ENCODE results near the gene LPGAT1. TPM values are rescaled to one million over a fixed set of nuclear protein-coding genes. Genes with fewer than 3 reads are reported as not detected.

Gene LPGAT1
- total RNA-seq, 1 experiment from 2014 or later, result 50.6 TPM

DNA sequence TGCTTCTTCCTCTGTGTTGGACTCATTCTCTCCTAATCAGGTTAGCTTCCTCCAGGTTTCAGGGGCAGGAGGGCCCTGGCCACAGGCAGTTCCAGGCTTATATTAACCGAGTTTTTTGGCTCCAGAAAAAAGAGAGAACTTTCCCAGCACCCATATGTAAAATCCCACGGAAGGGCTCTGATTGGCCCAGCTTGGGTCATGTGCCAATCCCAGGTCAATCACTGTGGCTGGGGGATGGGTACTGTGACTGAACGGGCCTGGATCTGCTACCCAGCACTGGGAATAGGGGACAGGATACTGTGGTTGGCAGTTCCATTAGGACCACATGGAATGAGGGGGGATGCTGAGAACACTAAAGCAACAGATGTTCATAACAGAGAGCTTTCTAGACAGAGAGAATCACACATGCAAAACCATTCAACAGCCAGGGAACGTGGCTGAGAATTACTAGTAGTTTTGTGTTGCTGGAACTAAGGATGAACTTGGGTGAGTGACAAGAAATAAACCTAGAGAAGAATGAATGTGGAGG lies 104.0 kb downstream of the LPGAT1 start:
- Histone ChIP-seq H3K9me3 (ENCODE audit: control insufficient read depth in 1 of 2, insufficient read depth in 1 of 2, low read depth in 1 of 2, low read length in 2 of 2) (no peaks in the 10 kb centered on the region), H3K4me1 (ENCODE audit: control insufficient read depth in 1 of 2, insufficient read depth in 2 of 2, low read length in 2 of 2) (no peaks in the 10 kb centered on the region), H3K9ac (ENCODE audit: low read length) (no peak overlapping the region), H3K4me2 (ENCODE audit: low read length) (no peak overlapping the region), H4K20me1 (ENCODE audit: insufficient read depth) (no peaks in the 10 kb centered on the region), H3K79me2 (ENCODE audit: insufficient read depth, low read length) (no peaks in the 10 kb centered on the region), H3K27me3 (ENCODE audit: insufficient read depth, low read length) (no peaks in the 10 kb centered on the region; the same call in 1 of the 2 replicates), H2AFZ (ENCODE audit: low read depth, low read length, poor library complexity, severe bottlenecking) (no peak overlapping the region), H3K36me3 (ENCODE audit: control insufficient read depth in 1 of 2, insufficient read depth in 2 of 2, low read length in 2 of 2) (no peaks in the 10 kb centered on the region), H3K4me3 (replicated peaks in 1 of 2; ENCODE audit: low read depth in 1 of 2, low read length in 2 of 2) (no peak overlapping the region), H3K27ac (ENCODE audit: low read depth, low read length) (no peak overlapping the region), H3K9me2 (ENCODE audit: insufficient read depth) (no peaks in the 10 kb centered on the region)
- ChIA-PET POLR2A (no interaction called here), CTCF (no interaction called here), RAD21 (ENCODE audit: low non-redundant PET in 1 of 2, low total read pairs in 2 of 2, uncharacterized antibody in 2 of 2, unreplicated experiment in 2 of 2) (no interaction called here)
- no TSS peak for BruUV-seq (replicated peaks)
- no peak for TF ChIP-seq CEBPB (IDR thresholded peaks at IDR 0.05; ENCODE audit: low read depth)
- TF ChIP-seq RAD21 (IDR thresholded peaks at IDR 0.05; ENCODE audit: low read depth), result no peak
- no peak for TF ChIP-seq SRF (IDR thresholded peaks at IDR 0.05; ENCODE audit: low read depth)
- TF ChIP-seq JUND (IDR thresholded peaks at IDR 0.05), result no peak
- TF ChIP-seq SP1 (IDR thresholded peaks at IDR 0.05; ENCODE audit: low read depth), result no peak
- no peak for TF ChIP-seq FOSL1 (IDR thresholded peaks at IDR 0.05; ENCODE audit: low read depth)
- no peak for TF ChIP-seq CBX3 (IDR thresholded peaks at IDR 0.05; ENCODE audit: low read depth)
- no peak for TF ChIP-seq EGR1 (IDR thresholded peaks at IDR 0.05; ENCODE audit: low read depth)
- TF ChIP-seq EZH2phosphoT487 (IDR thresholded peaks at IDR 0.05; ENCODE audit: borderline replicate concordance), result no peak
- TF ChIP-seq EZH2 (IDR thresholded peaks at IDR 0.05), result no peak
- TF ChIP-seq, protein P1, sequence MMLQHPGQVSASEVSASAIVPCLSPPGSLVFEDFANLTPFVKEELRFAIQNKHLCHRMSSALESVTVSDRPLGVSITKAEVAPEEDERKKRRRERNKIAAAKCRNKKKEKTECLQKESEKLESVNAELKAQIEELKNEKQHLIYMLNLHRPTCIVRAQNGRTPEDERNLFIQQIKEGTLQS (IDR thresholded peaks at IDR 0.05), result no peak
- TF ChIP-seq, protein P2, sequence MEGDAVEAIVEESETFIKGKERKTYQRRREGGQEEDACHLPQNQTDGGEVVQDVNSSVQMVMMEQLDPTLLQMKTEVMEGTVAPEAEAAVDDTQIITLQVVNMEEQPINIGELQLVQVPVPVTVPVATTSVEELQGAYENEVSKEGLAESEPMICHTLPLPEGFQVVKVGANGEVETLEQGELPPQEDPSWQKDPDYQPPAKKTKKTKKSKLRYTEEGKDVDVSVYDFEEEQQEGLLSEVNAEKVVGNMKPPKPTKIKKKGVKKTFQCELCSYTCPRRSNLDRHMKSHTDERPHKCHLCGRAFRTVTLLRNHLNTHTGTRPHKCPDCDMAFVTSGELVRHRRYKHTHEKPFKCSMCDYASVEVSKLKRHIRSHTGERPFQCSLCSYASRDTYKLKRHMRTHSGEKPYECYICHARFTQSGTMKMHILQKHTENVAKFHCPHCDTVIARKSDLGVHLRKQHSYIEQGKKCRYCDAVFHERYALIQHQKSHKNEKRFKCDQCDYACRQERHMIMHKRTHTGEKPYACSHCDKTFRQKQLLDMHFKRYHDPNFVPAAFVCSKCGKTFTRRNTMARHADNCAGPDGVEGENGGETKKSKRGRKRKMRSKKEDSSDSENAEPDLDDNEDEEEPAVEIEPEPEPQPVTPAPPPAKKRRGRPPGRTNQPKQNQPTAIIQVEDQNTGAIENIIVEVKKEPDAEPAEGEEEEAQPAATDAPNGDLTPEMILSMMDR (IDR thresholded peaks at IDR 0.05 in 2 of 3, conservative IDR thresholded peaks at IDR 0.05 in 1 of 3; ENCODE audit: borderline replicate concordance in 1 of 3, insufficient read depth in 1 of 3, low read depth in 2 of 3, low read length in 2 of 3), result no peak
- TF ChIP-seq, protein P3, sequence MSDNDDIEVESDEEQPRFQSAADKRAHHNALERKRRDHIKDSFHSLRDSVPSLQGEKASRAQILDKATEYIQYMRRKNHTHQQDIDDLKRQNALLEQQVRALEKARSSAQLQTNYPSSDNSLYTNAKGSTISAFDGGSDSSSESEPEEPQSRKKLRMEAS (IDR thresholded peaks at IDR 0.05), result no peak
- no peak for TF ChIP-seq ZFX (IDR thresholded peaks at IDR 0.05)
- TF ChIP-seq, protein P4, sequence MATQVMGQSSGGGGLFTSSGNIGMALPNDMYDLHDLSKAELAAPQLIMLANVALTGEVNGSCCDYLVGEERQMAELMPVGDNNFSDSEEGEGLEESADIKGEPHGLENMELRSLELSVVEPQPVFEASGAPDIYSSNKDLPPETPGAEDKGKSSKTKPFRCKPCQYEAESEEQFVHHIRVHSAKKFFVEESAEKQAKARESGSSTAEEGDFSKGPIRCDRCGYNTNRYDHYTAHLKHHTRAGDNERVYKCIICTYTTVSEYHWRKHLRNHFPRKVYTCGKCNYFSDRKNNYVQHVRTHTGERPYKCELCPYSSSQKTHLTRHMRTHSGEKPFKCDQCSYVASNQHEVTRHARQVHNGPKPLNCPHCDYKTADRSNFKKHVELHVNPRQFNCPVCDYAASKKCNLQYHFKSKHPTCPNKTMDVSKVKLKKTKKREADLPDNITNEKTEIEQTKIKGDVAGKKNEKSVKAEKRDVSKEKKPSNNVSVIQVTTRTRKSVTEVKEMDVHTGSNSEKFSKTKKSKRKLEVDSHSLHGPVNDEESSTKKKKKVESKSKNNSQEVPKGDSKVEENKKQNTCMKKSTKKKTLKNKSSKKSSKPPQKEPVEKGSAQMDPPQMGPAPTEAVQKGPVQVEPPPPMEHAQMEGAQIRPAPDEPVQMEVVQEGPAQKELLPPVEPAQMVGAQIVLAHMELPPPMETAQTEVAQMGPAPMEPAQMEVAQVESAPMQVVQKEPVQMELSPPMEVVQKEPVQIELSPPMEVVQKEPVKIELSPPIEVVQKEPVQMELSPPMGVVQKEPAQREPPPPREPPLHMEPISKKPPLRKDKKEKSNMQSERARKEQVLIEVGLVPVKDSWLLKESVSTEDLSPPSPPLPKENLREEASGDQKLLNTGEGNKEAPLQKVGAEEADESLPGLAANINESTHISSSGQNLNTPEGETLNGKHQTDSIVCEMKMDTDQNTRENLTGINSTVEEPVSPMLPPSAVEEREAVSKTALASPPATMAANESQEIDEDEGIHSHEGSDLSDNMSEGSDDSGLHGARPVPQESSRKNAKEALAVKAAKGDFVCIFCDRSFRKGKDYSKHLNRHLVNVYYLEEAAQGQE (IDR thresholded peaks at IDR 0.05; ENCODE audit: low read depth), result no peak
- DNase-seq (ENCODE audit: low read depth, low spot score) (no peak), ATAC-seq (no peak)
- intact Hi-C loops (cut with micrococcal nuclease), result no loop called here

Data from HCT116 (cell line).